Hepatocyte (in vitro differentiated cells): ENCODE data around the gene PDGFD.

ENCODE experiments used
- EZH2 ChIP-seq: fragments of 200-600 bp; sonication (generic); IDR thresholded peaks from 2 replicates; pipeline ENCODE4 v1.6.1; 2016; ENCODE audit warnings: antibody characterized with exemption, mild to moderate bottlenecking, borderline replicate concordance
- EZH2phosphoT487 ChIP-seq: fragments of 200-600 bp; sonication (generic); IDR thresholded peaks from one replicate; pipeline ENCODE4 v1.6.1; 2018; ENCODE audit warnings: antibody characterized with exemption, mild to moderate bottlenecking, low read depth, moderate library complexity; ENCODE audit not compliant: unreplicated experiment, severe bottlenecking
- TF ChIP-seq, protein P1 (sequence below): fragments of 200-600 bp; sonication (generic); IDR thresholded peaks from 2 replicates; pipeline ENCODE4 v1.5.1; 2016; ENCODE audit warnings: antibody characterized with exemption, mild to moderate bottlenecking; ENCODE audit not compliant: poor library complexity

DNA sequence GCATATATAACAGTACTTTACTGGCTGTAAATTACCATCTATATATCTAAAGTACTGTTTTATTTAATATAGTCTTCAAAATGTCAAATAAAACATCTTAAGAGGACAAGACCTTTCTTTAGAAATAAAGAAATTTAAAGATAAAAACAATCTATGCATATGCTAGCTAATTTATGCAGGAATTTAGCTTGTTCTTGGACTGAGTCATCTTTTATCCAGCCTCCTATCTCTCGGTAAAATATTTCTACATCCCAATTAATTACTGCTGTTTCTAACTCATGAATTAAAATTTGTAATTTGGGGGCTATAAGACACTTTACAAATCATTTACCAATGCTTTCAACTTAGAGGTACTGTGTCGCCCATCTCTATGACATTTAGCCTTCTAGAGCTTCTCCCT is 200.3 kb downstream of the PDGFD start:
- TF ChIP-seq, protein P1, sequence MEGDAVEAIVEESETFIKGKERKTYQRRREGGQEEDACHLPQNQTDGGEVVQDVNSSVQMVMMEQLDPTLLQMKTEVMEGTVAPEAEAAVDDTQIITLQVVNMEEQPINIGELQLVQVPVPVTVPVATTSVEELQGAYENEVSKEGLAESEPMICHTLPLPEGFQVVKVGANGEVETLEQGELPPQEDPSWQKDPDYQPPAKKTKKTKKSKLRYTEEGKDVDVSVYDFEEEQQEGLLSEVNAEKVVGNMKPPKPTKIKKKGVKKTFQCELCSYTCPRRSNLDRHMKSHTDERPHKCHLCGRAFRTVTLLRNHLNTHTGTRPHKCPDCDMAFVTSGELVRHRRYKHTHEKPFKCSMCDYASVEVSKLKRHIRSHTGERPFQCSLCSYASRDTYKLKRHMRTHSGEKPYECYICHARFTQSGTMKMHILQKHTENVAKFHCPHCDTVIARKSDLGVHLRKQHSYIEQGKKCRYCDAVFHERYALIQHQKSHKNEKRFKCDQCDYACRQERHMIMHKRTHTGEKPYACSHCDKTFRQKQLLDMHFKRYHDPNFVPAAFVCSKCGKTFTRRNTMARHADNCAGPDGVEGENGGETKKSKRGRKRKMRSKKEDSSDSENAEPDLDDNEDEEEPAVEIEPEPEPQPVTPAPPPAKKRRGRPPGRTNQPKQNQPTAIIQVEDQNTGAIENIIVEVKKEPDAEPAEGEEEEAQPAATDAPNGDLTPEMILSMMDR: no peak
- TF ChIP-seq EZH2 (no peak), EZH2phosphoT487 (no peak)
